NT2/D1 (cell line): Measurements from ENCODE around the gene STAT4.

Experiments used
- SUZ12 ChIP-seq: IDR thresholded peaks from 2 replicates; pipeline ENCODE4 v1.6.1; 2011; ENCODE audit not compliant: insufficient read length, insufficient read depth; ENCODE audit errors: extremely low read depth
- YY1 ChIP-seq: IDR thresholded peaks from 2 replicates; pipeline ENCODE4 v1.6.1; 2011; ENCODE audit not compliant: insufficient read length, insufficient read depth
- ZNF274 ChIP-seq: IDR thresholded peaks from 2 replicates; pipeline ENCODE4 v1.6.1; 2011; ENCODE audit warnings: mild to moderate bottlenecking, low read depth, low read length

GRCh38 chr2:191056228-191056627 lies 94.6 kb downstream of the STAT4 start:
- TF ChIP-seq YY1 (no peak), ZNF274 (no peak), SUZ12 (no peak)
